Measurements from ENCODE around the gene LARP4B.

GRCh38 chr10:811379-812175 is 119.9 kb downstream of the LARP4B start:
- no peak for TF ChIP-seq CTCF (IDR thresholded peaks at IDR 0.05; ENCODE audit: low read depth, low read length)
- no peak for TF ChIP-seq EZH2phosphoT487 (IDR thresholded peaks at IDR 0.05; ENCODE audit: low read depth)
